Heart left ventricle (tissue), 16 donors: ENCODE measurements around the gene HPSE. TPM values are rescaled to one million over a fixed set of nuclear protein-coding genes. Genes with fewer than 3 reads are reported as not detected.

Experiments used
- ATAC-seq, 4 donors: fragments of 200-7000 bp; cut with Tn5 transposase; one replicate each; pipeline ENCODE4 v1.9.1; 2020 to 2022; ENCODE audit warnings: moderate library complexity in 4 of 4, mild to moderate bottlenecking in 3 of 4, moderate number of reproducible peaks in 1 of 4
- DNase-seq, 5 donors: peaks; one replicate each; pipeline ENCODE4 v3.0.0-alpha.2; 2020
- H3K27ac ChIP-seq, 12 donors: fragments of 200-600 bp; sonication (generic) in 4 of 12; one replicate each; pipeline versions ENCODE4 v1.5.0 to v1.8.0; 2016 to 2022; ENCODE audit warnings: mild to moderate bottlenecking in 2 of 12
- H3K27me3 ChIP-seq, 9 donors: fragments of 200-600 bp; sonication (generic) in 2 of 9; one replicate each; pipeline versions ENCODE4 v1.5.1 to v1.8.0; 2016 to 2022; ENCODE audit warnings: mild to moderate bottlenecking in 3 of 9
- H3K36me3 ChIP-seq, 9 donors: fragments of 200-600 bp; sonication (generic) in 2 of 9; one replicate each; pipeline versions ENCODE4 v1.5.0 to v1.8.0; 2018 to 2022; ENCODE audit warnings: mild to moderate bottlenecking in 2 of 9
- H3K4me1 ChIP-seq, 12 donors: fragments of 200-600 bp; sonication (generic) in 4 of 12; one replicate each; pipeline versions ENCODE4 v1.5.0 to v1.8.0; 2016 to 2022; ENCODE audit warnings: mild to moderate bottlenecking in 3 of 12
- H3K4me3 ChIP-seq, 12 donors: fragments of 200-600 bp; sonication (generic) in 4 of 12; one replicate each; pipeline versions ENCODE4 v1.5.0 to v1.8.0; 2017 to 2022; ENCODE audit warnings: mild to moderate bottlenecking in 9 of 12, moderate library complexity in 4 of 12
- H3K9me3 ChIP-seq, 12 donors: fragments of 200-600 bp; sonication (generic) in 4 of 12; one replicate each; pipeline versions ENCODE4 v1.5.0 to v1.8.0; 2016 to 2022; ENCODE audit warnings: mild to moderate bottlenecking in 1 of 12
- CTCF ChIP-seq, 12 donors: fragments of 200-600 bp; sonication (generic) in 4 of 12; IDR thresholded peaks; one replicate each; pipeline versions ENCODE4 v1.5.0 to v1.8.0; 2018 to 2022; ENCODE audit warnings: antibody characterized with exemption in 12 of 12, mild to moderate bottlenecking in 5 of 12
- POLR2A ChIP-seq, 2 donors: fragments of 450-650 bp; IDR thresholded peaks; one replicate each; pipeline ENCODE4 v1.6.1; 2017; ENCODE audit warnings: antibody characterized with exemption in 2 of 2, mild to moderate bottlenecking in 2 of 2, moderate library complexity in 2 of 2
- WGBS, 4 donors: extraction: QIAGEN DNeasy Blood & Tissue Kit in 2 of 4; methylation state at CpG; one replicate each; pipeline versions ENCODE4 v1.1.5 to v1.1.7; 2013 to 2018; 5-methylcytosine and 5-hydroxymethylcytosine counted together
- intact Hi-C, 10 donors: fragments of 100-400 bp; cut with DNase I; formaldehyde crosslinking; loops; one replicate each; pipeline versions ENCODE4 v1.11.1 to v1.14.2; 2022
- polyA plus RNA-seq, 2 donors: library from polyadenylated mRNA; stranded (reverse); fragments of 200-250 nt; gene quantifications; one replicate each; pipeline ENCODE4 v1.2.3, GENCODE V29; 2013
- total RNA-seq, 9 donors: library from RNA; depleted of rRNA in 2 of 9; stranded (reverse); fragments of >200 nt in 2 of 9; fragmentation: NEBNext Ultra II Directional in 3 of 9; extraction: Animal tissue kit (Norgen Biotek cat#: 25700) in 3 of 9; gene quantifications; one replicate each; pipeline versions ENCODE4 v1.1.0 to v1.2.4, GENCODE V29; 2016 to 2023
- donor health status: ischemic (EF 13 %, LVEDD 7.1; RV severe dilation, severe dysfunction).
- donor health status: healthy with polysubstance abuse.
- donor health status: DM: no; HTN: yes; CAD: no.
- donor health status: DM: no; HTN: no; CAD: no.
- donor health status: ischemic (EF 25% LVEDD 6.9; RV normal size, moderate dysfunction).
- donor health status: ischemic (EF 25% LVEDD 5.7; RV mildly dilated, moderate dysfunction).
- donor health status: healthy.
- donor health status: DM: yes; HTN: yes; CAD: no.
- donor health status: ischemic (EF 35%, LVEDD 5.7; RV mildly dilated, moderate dysfunction).
- donor health status: nonischemic (EF 11% LVEDD 7.7; RV severe dilation, severe dysfunction).
- donor health status: DM: yes; HTN: yes; CAD: no.
- donor health status: PGD.
- donor health status: ischemic (EF 29% LVEDD 5.4; RV normal size, mild dysfunction).
- donor health status: nonischemic (EF 23%, LVEDD 6.1; RV moderate dilation, normal function).

The HPSE gene
- total and polyA plus RNA-seq, 11 donors = 0.15 to 6.2 (median 0.65) TPM

- WGBS, 4 donors = 93 to 100% (median 98%) methylated on average over 1 of the region's 1 CpG
- Histone ChIP-seq H3K27me3 (no peaks in the 10 kb centered on the region), H3K27ac (no peak overlapping the region), H3K4me3 (no peak overlapping the region), H3K36me3 (peaks cover 0 to 33% (median 10%) of the 10 kb centered on the region in 9 donors), H3K4me1 (peaks cover 0 to 28% (median 3%) of the 10 kb centered on the region in 12 donors), H3K9me3 (no peaks in the 10 kb centered on the region)
- DNase-seq (no peak), ATAC-seq (peak; percentile 56 to 69 (median 62))
- intact Hi-C loops = loop anchor here in 4 of 10 donors (2.0 to 10.0 kb wide), 4 partner anchors 181 to 795 kb away; no protein-coding TSS in a partner anchor
- TF ChIP-seq CTCF (IDR thresholded peaks at IDR 0.05) (no peak), POLR2A (IDR thresholded peaks at IDR 0.05) (no peak)
Observed at GRCh38 chr4:83259586-83259985, 75.1 kb downstream of the HPSE start.

- ATAC-seq (no peak), DNase-seq (no peak)
- H3K36me3 ChIP-seq = peaks cover 0 to 24% (median 6%) of the 10 kb centered on the region in 9 donors
- no peak overlapping the region for H3K4me3 ChIP-seq
- no peak for TF ChIP-seq CTCF (IDR thresholded peaks at IDR 0.05)
- TF ChIP-seq POLR2A (IDR thresholded peaks at IDR 0.05) = no peak
- H3K9me3 ChIP-seq = no peaks in the 10 kb centered on the region
- H3K27ac ChIP-seq = no peak overlapping the region
- intact Hi-C loops = loop anchor here in 4 of 10 donors (2.0 to 10.0 kb wide), 4 partner anchors 180 to 794 kb away; no protein-coding TSS in a partner anchor
- H3K4me1 ChIP-seq = peaks cover 0 to 28% (median 3%) of the 10 kb centered on the region in 12 donors
- no peaks in the 10 kb centered on the region for H3K27me3 ChIP-seq
Observed at GRCh38 chr4:83258461-83258860, 76.2 kb downstream of the HPSE start.

DNA sequence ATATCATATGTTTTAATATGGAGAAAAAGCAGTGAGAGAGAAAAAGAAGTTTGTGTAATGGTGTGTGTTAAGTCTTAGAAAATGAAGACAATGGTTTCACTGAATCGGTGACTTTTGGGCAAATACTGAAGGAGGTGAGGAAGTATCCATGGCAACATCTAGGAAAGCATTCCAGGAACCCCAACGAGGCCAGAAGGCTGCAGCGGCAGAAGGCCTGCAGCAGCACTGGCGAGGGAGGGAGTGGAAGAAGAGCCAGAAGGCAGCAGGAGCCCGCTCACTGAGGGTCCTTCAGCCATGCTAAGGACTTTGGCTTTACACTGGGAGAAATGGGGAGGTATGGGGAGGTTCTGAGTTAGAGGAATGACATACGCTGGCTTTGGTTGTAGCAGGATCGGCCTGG, 76.8 kb downstream of the HPSE start:
- Histone ChIP-seq H3K4me1 (peaks cover 0 to 28% (median 3%) of the 10 kb centered on the region in 12 donors), H3K27me3 (no peaks in the 10 kb centered on the region), H3K9me3 (no peaks in the 10 kb centered on the region), H3K27ac (no peak overlapping the region), H3K36me3 (peaks cover 0 to 17% (median 6%) of the 10 kb centered on the region in 9 donors), H3K4me3 (no peak overlapping the region)
- 88 to 90% (median 89%) methylated on average over 7 of the region's 7 CpGs for WGBS, 4 donors
- intact Hi-C loops = loop anchor here in 4 of 10 donors (2.0 to 10.0 kb wide), 4 partner anchors 179 to 793 kb away; no protein-coding TSS in a partner anchor
- TF ChIP-seq CTCF (IDR thresholded peaks at IDR 0.05) (no peak), POLR2A (IDR thresholded peaks at IDR 0.05) (no peak)
- DNase-seq (no peak), ATAC-seq (no peak)

GRCh38 chr4:83255584-83255983, 79.1 kb downstream of the HPSE start:
- DNase-seq = no peak
- no peak for ATAC-seq
- WGBS, 4 donors = 47 to 65% (median 50%) methylated on average over 1 of the region's 1 CpG
- peaks cover 0 to 39% (median 3%) of the 10 kb centered on the region in 12 donors for H3K4me1 ChIP-seq
- H3K4me3 ChIP-seq = no peak overlapping the region
- no peaks in the 10 kb centered on the region for H3K9me3 ChIP-seq
- H3K36me3 ChIP-seq = no peaks in the 10 kb centered on the region
- TF ChIP-seq POLR2A (IDR thresholded peaks at IDR 0.05) = no peak
- peak overlapping the region in 1 of 12 donors; percentile 62 for H3K27ac ChIP-seq
- H3K27me3 ChIP-seq = no peaks in the 10 kb centered on the region
- intact Hi-C loops = loop anchor here in 2 of 10 donors (5.0 to 10.0 kb wide), 2 partner anchors 178 to 791 kb away; no protein-coding TSS in a partner anchor
